ENCODE data around the gene TMEM151B. TPM values are rescaled to one million over a fixed set of nuclear protein-coding genes. Genes with fewer than 3 reads are reported as not detected.
"Not testable (repeated sequence)": the region's sequence is repeated elsewhere in the genome, so short reads cannot be mapped to it uniquely, and the experiment has no call there.

Gene TMEM151B
- total and polyA plus RNA-seq, 2 experiments from 2014 or later, result 0.30 TPM

GRCh38 chr6:44228836-44229235 is 41.4 kb upstream of the TMEM151B start:
- no peak overlapping the region for H3K4me2 ChIP-seq
- peaks cover 36% of the 10 kb centered on the region for H3K4me1 ChIP-seq (ENCODE audit: insufficient read depth)
- no peaks in the 10 kb centered on the region for H3K9me2 ChIP-seq (replicated peaks; ENCODE audit: insufficient read depth)
- TF ChIP-seq EZH2 (IDR thresholded peaks at IDR 0.05; ENCODE audit: borderline replicate concordance), result no peak
- no peak for TF ChIP-seq EZH2phosphoT487 (IDR thresholded peaks at IDR 0.05; ENCODE audit: low read depth, severe bottlenecking, unreplicated experiment)
- TF ChIP-seq, protein P1, sequence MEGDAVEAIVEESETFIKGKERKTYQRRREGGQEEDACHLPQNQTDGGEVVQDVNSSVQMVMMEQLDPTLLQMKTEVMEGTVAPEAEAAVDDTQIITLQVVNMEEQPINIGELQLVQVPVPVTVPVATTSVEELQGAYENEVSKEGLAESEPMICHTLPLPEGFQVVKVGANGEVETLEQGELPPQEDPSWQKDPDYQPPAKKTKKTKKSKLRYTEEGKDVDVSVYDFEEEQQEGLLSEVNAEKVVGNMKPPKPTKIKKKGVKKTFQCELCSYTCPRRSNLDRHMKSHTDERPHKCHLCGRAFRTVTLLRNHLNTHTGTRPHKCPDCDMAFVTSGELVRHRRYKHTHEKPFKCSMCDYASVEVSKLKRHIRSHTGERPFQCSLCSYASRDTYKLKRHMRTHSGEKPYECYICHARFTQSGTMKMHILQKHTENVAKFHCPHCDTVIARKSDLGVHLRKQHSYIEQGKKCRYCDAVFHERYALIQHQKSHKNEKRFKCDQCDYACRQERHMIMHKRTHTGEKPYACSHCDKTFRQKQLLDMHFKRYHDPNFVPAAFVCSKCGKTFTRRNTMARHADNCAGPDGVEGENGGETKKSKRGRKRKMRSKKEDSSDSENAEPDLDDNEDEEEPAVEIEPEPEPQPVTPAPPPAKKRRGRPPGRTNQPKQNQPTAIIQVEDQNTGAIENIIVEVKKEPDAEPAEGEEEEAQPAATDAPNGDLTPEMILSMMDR (IDR thresholded peaks at IDR 0.05; ENCODE audit: poor library complexity), result no peak
- peaks cover 5% of the 10 kb centered on the region for H3K79me2 ChIP-seq
- H3K9me3 ChIP-seq (ENCODE audit: low read depth), result no peaks in the 10 kb centered on the region
- no peaks in the 10 kb centered on the region for H3K36me3 ChIP-seq (replicated peaks; ENCODE audit: insufficient read depth, low read depth)
- 84% methylated on average over 5 of the region's 5 CpGs for WGBS (ENCODE audit: low lambda C conversion rate, missing lambda C conversion rate)
- no peak for DNase-seq (ENCODE audit: low spot score)
- no peak overlapping the region for H3K27ac ChIP-seq
- H3K27me3 ChIP-seq, result no peaks in the 10 kb centered on the region
- H4K20me1 ChIP-seq (ENCODE audit: insufficient read depth, poor library complexity, severe bottlenecking), result no peaks in the 10 kb centered on the region
- no peak overlapping the region for H3K4me3 ChIP-seq
- H2AFZ ChIP-seq, result no peak overlapping the region

DNA sequence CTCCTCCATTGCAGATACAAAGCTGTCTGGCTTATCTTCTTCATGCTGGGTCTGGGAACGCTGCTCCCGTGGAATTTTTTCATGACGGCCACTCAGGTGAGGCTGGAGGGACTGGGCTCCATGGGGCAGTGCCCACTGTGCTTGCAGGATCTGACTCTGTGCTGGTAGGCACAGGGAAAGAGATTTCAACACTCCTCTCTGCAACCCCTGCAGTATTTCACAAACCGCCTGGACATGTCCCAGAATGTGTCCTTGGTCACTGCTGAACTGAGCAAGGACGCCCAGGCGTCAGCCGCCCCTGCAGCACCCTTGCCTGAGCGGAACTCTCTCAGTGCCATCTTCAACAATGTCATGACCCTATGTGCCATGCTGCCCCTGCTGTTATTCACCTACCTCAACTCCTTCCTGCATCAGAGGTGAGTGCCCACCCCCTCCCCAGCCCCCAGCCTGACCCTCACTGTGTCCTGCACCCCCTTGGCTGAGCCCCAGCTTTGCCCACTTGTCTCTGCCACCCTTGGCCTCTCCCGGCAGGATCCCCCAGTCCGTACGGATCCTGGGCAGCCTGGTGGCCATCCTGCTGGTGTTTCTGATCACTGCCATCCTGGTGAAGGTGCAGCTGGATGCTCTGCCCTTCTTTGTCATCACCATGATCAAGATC is 40.7 kb upstream of the TMEM151B start:
- Histone ChIP-seq H3K79me2 (peaks cover 5% of the 10 kb centered on the region), H3K4me2 (no peak overlapping the region)

GRCh38 chr6:44230034-44230675 is 40.1 kb upstream of the TMEM151B start:
- H3K36me3 ChIP-seq (replicated peaks; ENCODE audit: insufficient read depth, low read depth), result no peaks in the 10 kb centered on the region
- H3K27me3 ChIP-seq, result no peaks in the 10 kb centered on the region

More for the DNA sequence above, 40.7 kb upstream of the TMEM151B start:
- Histone ChIP-seq H3K9me2 (replicated peaks; ENCODE audit: insufficient read depth) (no peaks in the 10 kb centered on the region), H4K20me1 (ENCODE audit: insufficient read depth, poor library complexity, severe bottlenecking) (no peaks in the 10 kb centered on the region), H3K4me1 (ENCODE audit: insufficient read depth) (peaks cover 36% of the 10 kb centered on the region), H3K27ac (no peak overlapping the region), H2AFZ (no peak overlapping the region), H3K9me3 (ENCODE audit: low read depth) (no peaks in the 10 kb centered on the region), H3K36me3 (replicated peaks; ENCODE audit: insufficient read depth, low read depth) (no peaks in the 10 kb centered on the region), H3K4me3 (no peak overlapping the region), H3K27me3 (no peaks in the 10 kb centered on the region)
- 96% methylated on average over 11 of the region's 11 CpGs for WGBS (ENCODE audit: low lambda C conversion rate, missing lambda C conversion rate)
- TF ChIP-seq EZH2 (IDR thresholded peaks at IDR 0.05; ENCODE audit: borderline replicate concordance), result no peak
- DNase-seq (ENCODE audit: low spot score), result no peak

GRCh38 chr6:44231426-44231825 is 38.8 kb upstream of the TMEM151B start:
- H3K4me3 ChIP-seq; H4K20me1 ChIP-seq (ENCODE audit: insufficient read depth, poor library complexity, severe bottlenecking); H3K9me2 ChIP-seq (replicated peaks; ENCODE audit: insufficient read depth); H3K4me2 ChIP-seq; H3K27ac ChIP-seq; H3K79me2 ChIP-seq; H3K9me3 ChIP-seq (ENCODE audit: low read depth); H3K36me3 ChIP-seq (replicated peaks; ENCODE audit: insufficient read depth, low read depth); H3K27me3 ChIP-seq; DNase-seq (ENCODE audit: low spot score); H2AFZ ChIP-seq: not testable (repeated sequence)
- 92% methylated on average over 9 of the region's 9 CpGs for WGBS (ENCODE audit: low lambda C conversion rate, missing lambda C conversion rate)
- peaks cover 28% of the 10 kb centered on the region for H3K4me1 ChIP-seq (ENCODE audit: insufficient read depth)

More at GRCh38 chr6:44230034-44230675, 40.1 kb upstream of the TMEM151B start:
- no peaks in the 10 kb centered on the region for H3K79me2 ChIP-seq
- no peaks in the 10 kb centered on the region for H3K9me3 ChIP-seq (ENCODE audit: low read depth)
- H2AFZ ChIP-seq, result no peak overlapping the region
- peaks cover 37% of the 10 kb centered on the region for H3K4me1 ChIP-seq (ENCODE audit: insufficient read depth)
- no peaks in the 10 kb centered on the region for H4K20me1 ChIP-seq (ENCODE audit: insufficient read depth, poor library complexity, severe bottlenecking)
- no peak overlapping the region for H3K4me2 ChIP-seq
- no peak overlapping the region for H3K27ac ChIP-seq
- H3K9me2 ChIP-seq (replicated peaks; ENCODE audit: insufficient read depth), result no peaks in the 10 kb centered on the region
- H3K4me3 ChIP-seq, result no peak overlapping the region
- no peak for DNase-seq (ENCODE audit: low spot score)
- TF ChIP-seq EZH2phosphoT487 (IDR thresholded peaks at IDR 0.05; ENCODE audit: low read depth, severe bottlenecking, unreplicated experiment) (no peak), EZH2 (IDR thresholded peaks at IDR 0.05; ENCODE audit: borderline replicate concordance) (no peak)
- TF ChIP-seq, protein P1 (IDR thresholded peaks at IDR 0.05; ENCODE audit: poor library complexity), result no peak
- 91% methylated on average over 10 of the region's 10 CpGs for WGBS (ENCODE audit: low lambda C conversion rate, missing lambda C conversion rate)
